Keratinocyte (primary cell): ENCODE results near the gene GRIN1. TPM values are rescaled to one million over a fixed set of nuclear protein-coding genes. Genes with fewer than 3 reads are reported as not detected.

Source experiments
- DNase-seq: peaks from one replicate; pipeline ENCODE4 v3.0.0-alpha.2; 2011; ENCODE audit warnings: low read depth, missing footprints, low spot score
- FAIRE-seq: peaks from 2 replicates; lab custom pipeline; 2011; peaks lifted over from hg19 to GRCh38; lab: Jason Lieb, UNC
- H2AFZ ChIP-seq: 2 replicates; pipeline ENCODE4 v1.6.0; 2012; ENCODE audit warnings: low read length, control low read depth, inconsistent platforms; ENCODE audit not compliant: control insufficient read depth
- H3K27ac ChIP-seq: 2 replicates; pipeline ENCODE4 v1.5.1; 2011; ENCODE audit warnings: low read length; ENCODE audit not compliant: control insufficient read depth, insufficient read depth
- H3K27me3 ChIP-seq: 3 replicates; pipeline ENCODE4 v1.6.0; 2011; ENCODE audit warnings: low read length; ENCODE audit not compliant: control insufficient read depth, insufficient read depth; ENCODE audit errors: extremely low read depth
- H3K36me3 ChIP-seq, 2 experiments: 2 replicates in 1 of 2; 3 replicates in 1 of 2; pipeline ENCODE4 v1.5.1; 2011; ENCODE audit warnings: low read length in 2 of 2, mild to moderate bottlenecking in 1 of 2; ENCODE audit not compliant: control insufficient read depth in 2 of 2, insufficient read depth in 2 of 2; ENCODE audit errors: extremely low read depth in 1 of 2
- H3K4me1 ChIP-seq: 3 replicates; pipeline ENCODE4 v1.5.1; 2011; ENCODE audit warnings: low read length; ENCODE audit not compliant: control insufficient read depth, insufficient read depth; ENCODE audit errors: extremely low read depth
- H3K4me2 ChIP-seq: 3 replicates; pipeline ENCODE4 v1.6.0; 2011; ENCODE audit warnings: low read depth, low read length; ENCODE audit not compliant: control insufficient read depth, insufficient read depth; ENCODE audit errors: extremely low read depth
- H3K4me3 ChIP-seq, 3 experiments: fragments of 200-600 bp in 1 of 3; sonication (generic) in 1 of 3; 2 replicates in 2 of 3; 3 replicates in 1 of 3; pipeline ENCODE4 v1.5.1; 2011 to 2016; ENCODE audit warnings: low read length in 3 of 3, mild to moderate bottlenecking in 3 of 3, control low read depth in 2 of 3, inconsistent platforms in 1 of 3, low read depth in 1 of 3, mixed read lengths in 1 of 3, mixed run types in 1 of 3, moderate library complexity in 1 of 3; ENCODE audit not compliant: control insufficient read depth in 2 of 3, insufficient read depth in 2 of 3; ENCODE audit errors: extremely low read depth in 1 of 3
- H3K79me2 ChIP-seq: 2 replicates; pipeline ENCODE4 v1.6.0; 2012; ENCODE audit warnings: low read length; ENCODE audit not compliant: control insufficient read depth, insufficient read depth
- H3K9ac ChIP-seq: 3 replicates; pipeline ENCODE4 v1.6.0; 2011; ENCODE audit warnings: low read length; ENCODE audit not compliant: control insufficient read depth, insufficient read depth; ENCODE audit errors: extremely low read depth
- H3K9me1 ChIP-seq: 3 replicates; pipeline ENCODE4 v1.6.0; 2011; ENCODE audit warnings: low read length; ENCODE audit not compliant: control insufficient read depth, insufficient read depth; ENCODE audit errors: extremely low read depth
- H3K9me3 ChIP-seq: 2 replicates; pipeline ENCODE4 v1.5.1; 2012; ENCODE audit warnings: low read depth, low read length; ENCODE audit not compliant: control insufficient read depth
- H4K20me1 ChIP-seq: 3 replicates; pipeline ENCODE4 v1.6.0; 2011; ENCODE audit warnings: low read length; ENCODE audit not compliant: control insufficient read depth, insufficient read depth; ENCODE audit errors: extremely low read depth
- CTCF ChIP-seq, 3 experiments: IDR thresholded peaks in 1 of 3; conservative IDR thresholded peaks in 1 of 3; optimal IDR thresholded peaks in 1 of 3; 2 replicates in 2 of 3; 3 replicates in 1 of 3; pipeline versions ENCODE3 to v1.5.1; 2011; ENCODE audit warnings: low read length in 3 of 3, mild to moderate bottlenecking in 3 of 3, moderate library complexity in 2 of 3, control low read depth in 1 of 3, inconsistent platforms in 1 of 3; ENCODE audit not compliant: insufficient read depth in 2 of 3; ENCODE audit errors: extremely low read depth in 1 of 3
- EZH2 ChIP-seq: IDR thresholded peaks from one replicate; pipeline ENCODE4 v1.6.1; 2012; ENCODE audit warnings: inconsistent platforms, mild to moderate bottlenecking, low read length, moderate library complexity
- dilution Hi-C: fragments of 300-500 bp; cut with MboI; formaldehyde crosslinking; loops from one replicate; pipeline ENCODE4 v1.7.0; 2020; ENCODE audit warnings: low sequenced_read_pairs; ENCODE audit not compliant: extremely low pct_ligation_motif_present
- polyA plus RNA-seq, 5 experiments: library from polyadenylated mRNA; depleted of rRNA in 3 of 5; stranded (reverse) in 3 of 5; stranded (forward) in 1 of 5; unstranded in 1 of 5; fragments of >200 nt; gene quantifications; 1 replicate in 1 of 5; 2 replicates in 3 of 5; 3 replicates in 1 of 5; pipeline versions ENCODE4 v1.2.1 to v1.2.3, GENCODE V29; 2011 to 2012; ENCODE audit warnings: missing spikeins in 2 of 5, low read depth in 1 of 5, low replicate concordance in 1 of 5

GRIN1 gene
- polyA plus RNA-seq, 1 donor (not counting 4 experiments of a cell fraction or from before 2014, with no cell fraction given), result 0.03 TPM

GRCh38 chr9:137214620-137215019 lies 75.7 kb downstream of the GRIN1 start:
- Histone ChIP-seq H3K36me3 (peaks cover 3 to 23% of the 10 kb centered on the region in 2 experiments), H3K9ac (no peak overlapping the region), H3K79me2 (no peaks in the 10 kb centered on the region), H3K9me3 (no peaks in the 10 kb centered on the region), H2AFZ (no peak overlapping the region), H3K4me3 (no peak overlapping the region), H3K4me2 (no peak overlapping the region), H3K27me3 (no peaks in the 10 kb centered on the region), H4K20me1 (no peaks in the 10 kb centered on the region), H3K27ac (no peak overlapping the region), H3K9me1 (no peaks in the 10 kb centered on the region), H3K4me1 (peaks cover 20% of the 10 kb centered on the region)
- TF ChIP-seq EZH2, result no peak
- TF ChIP-seq CTCF (optimal IDR thresholded peaks at IDR 0.05 in 1 of 3, IDR thresholded peaks at IDR 0.05 in 1 of 3, conservative IDR thresholded peaks at IDR 0.05 in 1 of 3; ENCODE audit: extremely low read depth in 1 of 3, insufficient read depth in 2 of 3, low read length in 3 of 3), result no peak
- DNase-seq (no peak), FAIRE-seq (no peak)
- dilution Hi-C loops, result no loop called here

GRCh38 chr9:137215196-137215986 lies 76.4 kb downstream of the GRIN1 start:
- no peaks in the 10 kb centered on the region for H4K20me1 ChIP-seq
- no peak overlapping the region for H3K27ac ChIP-seq
- H3K4me2 ChIP-seq, result no peak overlapping the region
- FAIRE-seq (no peak), DNase-seq (no peak)
- dilution Hi-C loops, result no loop called here
- peaks cover 20% of the 10 kb centered on the region for H3K4me1 ChIP-seq
- H2AFZ ChIP-seq, result no peak overlapping the region
- H3K27me3 ChIP-seq, result no peaks in the 10 kb centered on the region
- H3K79me2 ChIP-seq, result no peaks in the 10 kb centered on the region
- TF ChIP-seq EZH2, result no peak
- no peak for TF ChIP-seq CTCF (optimal IDR thresholded peaks at IDR 0.05 in 1 of 3, IDR thresholded peaks at IDR 0.05 in 1 of 3, conservative IDR thresholded peaks at IDR 0.05 in 1 of 3; ENCODE audit: extremely low read depth in 1 of 3, insufficient read depth in 2 of 3, low read length in 3 of 3)
- no peaks in the 10 kb centered on the region for H3K9me3 ChIP-seq
- H3K9ac ChIP-seq, result no peak overlapping the region
- H3K9me1 ChIP-seq, result no peaks in the 10 kb centered on the region
- peaks cover 3 to 20% of the 10 kb centered on the region in 2 experiments for H3K36me3 ChIP-seq
- no peak overlapping the region for H3K4me3 ChIP-seq
